ENCODE measurements around the gene AREG. TPM values are rescaled to one million over a fixed set of nuclear protein-coding genes. Genes with fewer than 3 reads are reported as not detected.

The AREG gene
- total RNA-seq, 1 donor from 2014 or later, result not detected

DNA sequence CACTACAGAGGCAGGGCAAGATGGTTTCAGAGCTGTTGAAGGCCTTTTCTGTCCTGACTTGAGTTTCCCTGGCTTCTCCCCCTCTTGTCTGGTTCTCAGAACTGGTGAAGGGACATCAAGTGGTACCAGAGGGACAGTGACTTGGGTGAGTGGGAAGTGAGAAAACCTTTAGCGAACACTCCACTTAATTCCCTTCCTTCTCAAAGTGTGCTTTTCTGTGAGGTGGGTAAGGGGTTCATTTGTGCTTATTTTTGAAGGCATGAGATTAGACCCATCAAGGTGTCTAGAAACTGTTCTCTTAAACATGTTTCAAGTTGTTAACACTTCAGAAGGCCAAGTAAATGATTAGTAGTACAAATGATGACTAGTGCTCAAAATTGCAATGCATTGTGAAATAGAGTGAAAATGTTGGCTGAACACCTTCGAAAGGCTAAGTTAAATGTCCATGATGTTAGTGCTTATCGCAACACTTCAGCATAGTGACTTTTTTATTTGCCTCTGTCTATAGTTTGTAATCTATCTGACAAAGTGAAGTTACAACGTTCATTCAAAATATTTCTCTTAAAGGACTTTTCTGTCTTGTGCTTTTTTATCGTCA, 2.8 kb downstream of the AREG start:
- H3K36me3 Mint-ChIP-seq (ENCODE audit: low read depth), result no peaks in the 10 kb centered on the region

GRCh38 chr4:74449571-74450297, 4.8 kb downstream of the AREG start:
- no peak overlapping the region for H3K27ac Mint-ChIP-seq (ENCODE audit: unreplicated experiment)
- DNase-seq (ENCODE audit: low read depth, low spot score), result no peak
- H3K27me3 Mint-ChIP-seq (ENCODE audit: low read depth), result peaks cover 29% of the 10 kb centered on the region
- no peak for TF ChIP-seq CTCF (conservative IDR thresholded peaks at IDR 0.05)
- H3K36me3 Mint-ChIP-seq (ENCODE audit: low read depth), result no peaks in the 10 kb centered on the region
- H3K9me3 Mint-ChIP-seq, result no peaks in the 10 kb centered on the region
- H3K4me1 Mint-ChIP-seq, result peaks cover 11% of the 10 kb centered on the region
- no peak overlapping the region for H3K4me3 Mint-ChIP-seq

More for the DNA sequence above, 2.8 kb downstream of the AREG start:
- H3K4me1 Mint-ChIP-seq, result peaks cover 11% of the 10 kb centered on the region
- TF ChIP-seq CTCF (conservative IDR thresholded peaks at IDR 0.05), result no peak
- no peak overlapping the region for H3K27ac Mint-ChIP-seq (ENCODE audit: unreplicated experiment)
- H3K4me3 Mint-ChIP-seq, result no peak overlapping the region
- peaks cover 46% of the 10 kb centered on the region for H3K27me3 Mint-ChIP-seq (ENCODE audit: low read depth)
- DNase-seq (ENCODE audit: low read depth, low spot score), result no peak
- H3K9me3 Mint-ChIP-seq, result no peaks in the 10 kb centered on the region

GRCh38 chr4:74450298-74450683, 5.4 kb downstream of the AREG start:
- TF ChIP-seq CTCF (conservative IDR thresholded peaks at IDR 0.05), result no peak
- DNase-seq (ENCODE audit: low read depth, low spot score), result no peak
- Mint-ChIP-seq H3K27ac (ENCODE audit: unreplicated experiment) (no peak overlapping the region), H3K4me1 (peaks cover 9% of the 10 kb centered on the region), H3K27me3 (ENCODE audit: low read depth) (peaks cover 25% of the 10 kb centered on the region), H3K36me3 (ENCODE audit: low read depth) (no peaks in the 10 kb centered on the region), H3K9me3 (no peaks in the 10 kb centered on the region), H3K4me3 (no peak overlapping the region)

- Mint-ChIP-seq H3K36me3 (ENCODE audit: low read depth) (no peaks in the 10 kb centered on the region), H3K4me3 (no peak overlapping the region), H3K27me3 (ENCODE audit: low read depth) (peaks cover 20% of the 10 kb centered on the region), H3K9me3 (no peaks in the 10 kb centered on the region), H3K27ac (ENCODE audit: unreplicated experiment) (no peak overlapping the region), H3K4me1 (peaks cover 5% of the 10 kb centered on the region)
- TF ChIP-seq CTCF (conservative IDR thresholded peaks at IDR 0.05), result no peak
- no peak for DNase-seq (ENCODE audit: low read depth, low spot score)
These were observed 6.3 kb downstream of the AREG start for GRCh38 chr4:74451214-74451661.

DNA sequence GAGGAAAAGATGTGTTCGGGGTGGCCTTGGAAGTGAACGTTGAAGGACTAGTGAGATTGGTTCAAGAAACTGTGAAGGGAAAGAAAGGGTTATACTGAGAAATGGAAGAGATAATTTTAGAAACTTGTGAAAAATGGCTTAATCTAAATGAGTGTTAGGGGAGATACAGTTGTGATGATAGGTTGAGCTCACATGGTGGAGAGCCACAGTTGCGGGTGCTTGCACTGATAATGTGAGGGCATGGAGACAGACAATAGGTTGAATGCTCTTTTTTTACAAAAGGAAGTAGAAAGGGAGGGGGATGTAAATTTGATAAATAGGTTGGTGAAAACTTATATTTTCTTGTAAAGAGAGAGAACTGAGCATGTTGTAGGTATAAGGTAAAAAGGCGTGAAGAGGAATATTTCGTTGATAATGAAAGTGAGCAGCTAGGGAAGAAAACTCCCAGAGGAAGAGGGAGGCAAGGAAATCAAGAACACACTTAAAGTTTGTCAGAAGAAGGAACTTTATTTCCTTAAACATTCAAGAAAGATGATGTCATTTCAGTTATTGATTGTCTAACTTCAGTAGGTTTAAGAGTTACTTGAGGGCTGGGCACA, 8.2 kb downstream of the AREG start:
- DNase-seq (ENCODE audit: low read depth, low spot score), result no peak
- Mint-ChIP-seq H3K27me3 (ENCODE audit: low read depth) (peaks cover 2% of the 10 kb centered on the region), H3K4me3 (no peak overlapping the region), H3K9me3 (no peaks in the 10 kb centered on the region), H3K27ac (ENCODE audit: unreplicated experiment) (no peak overlapping the region), H3K36me3 (ENCODE audit: low read depth) (no peaks in the 10 kb centered on the region), H3K4me1 (peaks cover 5% of the 10 kb centered on the region)
- no peak for TF ChIP-seq CTCF (conservative IDR thresholded peaks at IDR 0.05)

Data from neural crest cell (in vitro differentiated cells).